GM12801 (cell line): ENCODE results near the gene AGAP1.

Experiments
- TF ChIP-seq, protein P1 (sequence below): IDR thresholded peaks from one replicate; pipeline ENCODE4 v1.5.1; 2011; ENCODE audit warnings: control low read depth; ENCODE audit not compliant: insufficient read length; ENCODE audit errors: extremely low read depth

AGAP1 gene

GRCh38 chr2:235605312-235606003, 111.6 kb downstream of the AGAP1 start:
- TF ChIP-seq, protein P1, sequence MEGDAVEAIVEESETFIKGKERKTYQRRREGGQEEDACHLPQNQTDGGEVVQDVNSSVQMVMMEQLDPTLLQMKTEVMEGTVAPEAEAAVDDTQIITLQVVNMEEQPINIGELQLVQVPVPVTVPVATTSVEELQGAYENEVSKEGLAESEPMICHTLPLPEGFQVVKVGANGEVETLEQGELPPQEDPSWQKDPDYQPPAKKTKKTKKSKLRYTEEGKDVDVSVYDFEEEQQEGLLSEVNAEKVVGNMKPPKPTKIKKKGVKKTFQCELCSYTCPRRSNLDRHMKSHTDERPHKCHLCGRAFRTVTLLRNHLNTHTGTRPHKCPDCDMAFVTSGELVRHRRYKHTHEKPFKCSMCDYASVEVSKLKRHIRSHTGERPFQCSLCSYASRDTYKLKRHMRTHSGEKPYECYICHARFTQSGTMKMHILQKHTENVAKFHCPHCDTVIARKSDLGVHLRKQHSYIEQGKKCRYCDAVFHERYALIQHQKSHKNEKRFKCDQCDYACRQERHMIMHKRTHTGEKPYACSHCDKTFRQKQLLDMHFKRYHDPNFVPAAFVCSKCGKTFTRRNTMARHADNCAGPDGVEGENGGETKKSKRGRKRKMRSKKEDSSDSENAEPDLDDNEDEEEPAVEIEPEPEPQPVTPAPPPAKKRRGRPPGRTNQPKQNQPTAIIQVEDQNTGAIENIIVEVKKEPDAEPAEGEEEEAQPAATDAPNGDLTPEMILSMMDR: no peak

- TF ChIP-seq, protein P1: no peak
Observed at GRCh38 chr2:235606004-235606715, 112.3 kb downstream of the AGAP1 start.

GRCh38 chr2:235607546-235608199, 113.8 kb downstream of the AGAP1 start:
- TF ChIP-seq, protein P1: no peak

- TF ChIP-seq, protein P1: no peak
Observed at GRCh38 chr2:235608200-235608887, 114.5 kb downstream of the AGAP1 start.

GRCh38 chr2:235609321-235609720, 115.5 kb downstream of the AGAP1 start:
- TF ChIP-seq, protein P1: no peak

GRCh38 chr2:235609746-235610145, 115.9 kb downstream of the AGAP1 start:
- TF ChIP-seq, protein P1: no peak
